GM12873 (cell line): ENCODE data around the gene KCNAB2.

ENCODE experiments used
- TF ChIP-seq, protein P1 (sequence below): IDR thresholded peaks from 2 replicates; pipeline ENCODE4 v1.5.1; 2012; ENCODE audit warnings: low read depth, mild to moderate bottlenecking, moderate library complexity, low read length, control low read depth; ENCODE audit not compliant: insufficient read depth; ENCODE audit errors: missing control alignments

The KCNAB2 gene

DNA sequence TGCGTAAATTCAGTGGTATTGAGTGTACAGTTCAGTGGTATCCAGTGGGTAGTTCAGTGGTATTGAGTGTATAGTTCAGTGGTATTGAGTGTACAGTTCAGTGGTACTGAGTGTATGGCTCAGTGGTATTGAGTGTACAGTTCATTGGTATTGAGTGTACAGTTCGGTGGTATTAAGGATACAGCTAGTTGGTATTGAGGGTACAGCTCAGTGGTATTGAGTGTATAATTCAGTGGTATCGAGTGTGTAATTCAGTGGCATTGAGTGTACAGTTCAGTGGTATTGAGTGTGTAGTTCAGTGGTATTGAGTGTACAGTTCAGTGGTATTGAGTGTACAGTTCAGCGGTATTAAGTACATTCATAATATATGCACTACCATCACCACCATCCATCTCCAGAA is 23.5 kb upstream of the KCNAB2 start:
- TF ChIP-seq, protein P1, sequence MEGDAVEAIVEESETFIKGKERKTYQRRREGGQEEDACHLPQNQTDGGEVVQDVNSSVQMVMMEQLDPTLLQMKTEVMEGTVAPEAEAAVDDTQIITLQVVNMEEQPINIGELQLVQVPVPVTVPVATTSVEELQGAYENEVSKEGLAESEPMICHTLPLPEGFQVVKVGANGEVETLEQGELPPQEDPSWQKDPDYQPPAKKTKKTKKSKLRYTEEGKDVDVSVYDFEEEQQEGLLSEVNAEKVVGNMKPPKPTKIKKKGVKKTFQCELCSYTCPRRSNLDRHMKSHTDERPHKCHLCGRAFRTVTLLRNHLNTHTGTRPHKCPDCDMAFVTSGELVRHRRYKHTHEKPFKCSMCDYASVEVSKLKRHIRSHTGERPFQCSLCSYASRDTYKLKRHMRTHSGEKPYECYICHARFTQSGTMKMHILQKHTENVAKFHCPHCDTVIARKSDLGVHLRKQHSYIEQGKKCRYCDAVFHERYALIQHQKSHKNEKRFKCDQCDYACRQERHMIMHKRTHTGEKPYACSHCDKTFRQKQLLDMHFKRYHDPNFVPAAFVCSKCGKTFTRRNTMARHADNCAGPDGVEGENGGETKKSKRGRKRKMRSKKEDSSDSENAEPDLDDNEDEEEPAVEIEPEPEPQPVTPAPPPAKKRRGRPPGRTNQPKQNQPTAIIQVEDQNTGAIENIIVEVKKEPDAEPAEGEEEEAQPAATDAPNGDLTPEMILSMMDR: no peak

DNA sequence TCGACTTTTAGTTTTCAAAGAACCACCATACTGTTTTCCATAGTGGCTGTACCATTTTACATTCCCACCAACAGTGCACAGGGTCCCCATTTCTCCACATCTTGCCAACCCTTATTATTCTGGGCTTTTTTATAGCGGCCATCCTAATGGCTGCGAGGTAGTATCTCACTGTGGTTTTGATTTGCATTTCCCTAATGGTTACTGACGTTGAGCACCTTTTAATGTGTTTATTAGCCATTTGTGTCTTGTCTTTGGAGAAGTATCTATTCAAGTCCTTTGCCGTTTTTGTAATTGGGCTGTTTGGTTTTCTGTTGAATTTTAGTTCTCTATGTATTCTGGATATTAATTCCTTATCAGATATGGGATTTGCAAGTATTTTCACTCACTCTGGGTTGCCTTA is 22.3 kb upstream of the KCNAB2 start:
- TF ChIP-seq, protein P1: no peak

DNA sequence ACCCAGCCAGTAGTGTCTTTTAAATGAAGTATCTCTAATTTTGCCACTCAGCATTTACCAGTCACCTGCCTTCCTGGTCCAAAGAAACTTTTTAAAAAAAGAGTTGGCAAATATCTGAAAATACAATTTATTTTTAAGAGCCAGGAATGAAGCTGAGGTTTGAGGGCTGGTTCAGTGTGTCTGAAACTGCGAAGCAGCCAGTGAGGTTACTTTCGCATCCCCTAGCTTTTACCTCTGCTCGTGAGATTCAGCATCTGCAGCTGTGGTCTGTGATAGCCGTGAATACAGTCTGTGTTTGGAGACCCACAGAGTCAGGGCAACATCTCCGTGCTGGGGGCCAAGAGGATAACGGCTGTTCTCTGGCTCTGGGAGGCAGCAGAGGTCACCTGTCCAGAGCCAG is 21.3 kb upstream of the KCNAB2 start:
- TF ChIP-seq, protein P1: no peak

DNA sequence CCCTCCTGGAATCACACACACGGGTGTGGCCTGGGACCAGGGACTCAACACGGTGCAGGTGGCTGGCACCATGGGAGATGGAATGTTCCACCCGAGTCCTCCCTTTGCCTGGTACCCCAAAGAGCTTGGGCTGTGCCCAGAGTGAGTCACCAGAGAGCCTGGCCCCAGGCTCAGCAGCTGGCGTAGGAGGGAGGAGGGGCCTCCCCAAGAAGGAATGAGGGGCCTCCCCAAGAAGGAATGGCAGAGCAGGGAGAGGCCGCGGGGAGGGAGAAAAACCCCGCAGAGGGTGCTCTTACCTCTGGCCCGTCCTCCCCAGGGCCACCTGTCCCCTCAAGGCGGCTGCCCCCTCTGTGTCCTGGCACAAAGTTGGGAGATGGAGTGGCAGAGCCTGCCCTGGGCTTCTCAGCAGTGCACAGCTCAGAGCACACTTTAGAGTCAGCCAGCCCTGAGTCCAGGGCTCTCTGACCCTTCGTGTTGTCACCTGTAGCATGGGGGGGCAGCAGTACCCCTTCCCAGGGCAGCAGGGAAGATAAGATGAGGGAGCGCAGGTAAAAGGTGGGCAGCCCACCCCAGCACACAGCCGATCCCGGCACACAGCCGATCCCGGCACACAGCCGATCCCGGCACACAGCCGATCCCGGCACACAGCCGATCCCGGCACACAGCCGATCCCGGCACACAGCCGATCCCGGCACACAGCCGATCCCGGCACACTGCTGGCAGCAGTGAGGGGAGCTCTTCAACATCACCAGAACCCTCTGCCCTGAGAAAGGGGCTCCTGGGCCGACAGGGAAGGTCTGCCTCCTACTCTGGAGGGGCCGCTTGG is 20.2 kb upstream of the KCNAB2 start:
- TF ChIP-seq, protein P1: no peak

DNA sequence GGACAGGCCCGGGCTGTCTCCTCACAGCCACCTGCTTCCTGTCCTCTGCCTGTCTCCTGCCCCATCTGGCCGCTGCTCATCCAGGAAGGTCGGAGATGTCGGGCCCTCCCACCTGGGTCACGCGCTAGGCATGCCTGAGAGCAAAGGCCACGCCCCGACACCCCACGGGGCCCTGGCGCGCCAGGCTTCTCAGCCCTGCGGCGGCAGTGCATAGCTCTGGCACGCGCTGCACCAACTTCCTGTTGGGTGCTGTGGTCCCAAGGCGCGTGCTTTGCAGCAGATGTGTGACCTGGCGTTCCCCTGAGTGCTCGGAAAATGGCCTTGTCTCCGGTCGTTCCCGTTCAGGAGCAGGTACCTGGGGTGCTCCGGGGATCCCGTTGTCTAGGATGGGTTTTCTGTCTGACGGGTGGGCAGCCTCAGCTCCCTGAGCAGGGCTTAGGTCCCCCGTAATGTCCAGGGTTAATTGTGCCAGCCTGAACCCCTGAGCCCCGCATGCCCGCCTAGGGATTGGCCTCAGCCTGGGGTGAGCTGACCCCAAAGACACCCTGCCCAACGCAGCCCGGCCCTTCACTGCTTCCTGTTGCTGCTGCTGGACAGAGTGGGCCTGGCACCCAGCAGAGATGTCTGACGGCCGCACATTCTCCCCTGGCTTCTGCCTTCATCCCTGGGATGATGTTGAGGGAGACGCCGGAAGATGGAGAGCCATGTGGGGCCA is 19.4 kb upstream of the KCNAB2 start:
- TF ChIP-seq, protein P1: no peak

DNA sequence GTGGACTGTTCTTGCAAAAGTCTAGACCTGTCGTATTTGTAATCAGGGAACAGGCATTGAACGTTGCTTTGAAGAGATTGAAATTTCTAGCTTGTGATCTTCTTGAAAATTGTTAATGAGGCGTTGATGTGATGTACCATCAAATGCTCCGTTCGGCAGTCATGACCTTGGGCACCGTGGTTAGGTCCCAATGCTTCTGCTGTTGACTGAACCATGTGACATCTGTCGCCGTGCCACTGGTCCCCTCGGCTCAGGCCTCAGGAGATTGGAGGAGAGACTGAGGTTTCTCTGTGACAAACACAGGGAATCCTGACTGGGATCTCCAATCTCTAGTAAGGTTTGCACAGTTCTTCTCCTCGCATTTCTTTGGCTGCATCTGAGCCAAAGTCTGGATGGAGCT is 18.1 kb upstream of the KCNAB2 start:
- TF ChIP-seq, protein P1: no peak

DNA sequence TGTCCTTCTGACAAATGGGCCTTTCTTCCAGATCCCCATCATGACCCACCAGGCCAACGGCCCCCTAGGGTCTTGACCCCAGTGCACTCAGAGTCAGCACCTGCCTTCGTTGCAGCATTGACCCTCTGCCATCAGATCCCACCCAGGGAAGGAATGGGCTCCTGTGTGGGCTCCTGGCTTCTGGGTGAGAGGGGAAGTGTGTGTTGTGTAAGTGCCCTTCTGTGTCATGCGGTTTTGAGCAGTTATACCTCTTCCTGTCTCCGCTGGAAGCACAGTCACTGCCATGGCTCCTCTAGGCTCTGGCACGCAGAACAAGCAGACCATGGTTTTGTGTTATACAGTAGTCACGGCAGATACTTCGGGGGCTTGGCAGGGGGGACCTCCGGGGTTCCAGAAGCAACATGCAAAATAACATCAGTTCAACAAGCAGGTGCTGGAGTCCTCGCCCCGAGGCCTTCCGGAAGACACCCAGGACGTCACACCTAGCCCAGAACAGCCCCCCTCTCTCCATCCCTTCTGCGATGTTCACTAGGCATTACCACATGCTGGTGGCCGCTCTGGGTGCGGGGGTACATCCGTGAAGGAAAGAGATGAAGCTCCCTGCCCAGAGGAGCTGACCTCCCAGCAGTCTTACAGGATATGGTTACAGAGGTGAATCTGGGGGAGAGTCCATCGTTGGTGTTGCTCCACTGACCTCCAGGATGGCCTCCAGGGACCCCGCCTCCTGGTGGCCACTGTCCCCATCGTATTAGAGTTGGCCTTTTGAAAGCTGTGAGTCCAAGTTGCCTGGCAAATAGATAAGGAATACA is 17.4 kb upstream of the KCNAB2 start:
- TF ChIP-seq, protein P1: peak; percentile 33
